Measurements from ENCODE around the gene TRAPPC14. TPM values are rescaled to one million over a fixed set of nuclear protein-coding genes. Genes with fewer than 3 reads are reported as not detected.

The TRAPPC14 gene
- total RNA-seq, 1 experiment from 2014 or later, result 19.2 TPM

DNA sequence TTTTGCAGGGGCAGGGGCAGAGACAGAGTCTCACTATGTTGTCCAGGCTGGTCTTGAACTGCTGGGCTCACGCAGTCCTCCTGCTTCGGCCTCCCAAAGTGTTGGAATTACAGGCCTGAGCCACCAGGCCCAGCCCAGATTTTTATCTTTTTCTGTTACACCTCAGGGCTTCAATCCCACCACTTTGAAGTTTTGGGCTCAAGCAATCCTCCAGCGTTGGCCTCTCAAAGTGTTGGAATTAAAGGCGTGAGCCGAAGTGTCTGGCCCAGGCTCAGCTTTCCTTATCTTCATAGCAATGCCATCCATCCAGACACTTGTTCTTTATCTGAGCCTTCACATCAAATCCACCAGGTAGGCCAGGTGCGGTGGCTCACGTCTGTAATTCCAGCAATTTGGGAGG lies 43.5 kb downstream of the TRAPPC14 start:
- CTCF ChIA-PET, result no interaction called here
- no peaks in the 10 kb centered on the region for H3K9me2 ChIP-seq (replicated peaks; ENCODE audit: low read length)
- intact Hi-C loops (cut with micrococcal nuclease), result no loop called here
- H3F3A ChIP-seq (ENCODE audit: low read length, unreplicated experiment), result no peaks in the 10 kb centered on the region
- H3K27ac ChIP-seq (ENCODE audit: low read length), result no peak overlapping the region
- H3K9ac ChIP-seq (ENCODE audit: low read length), result no peak overlapping the region
- no peak overlapping the region for H2AFZ ChIP-seq (ENCODE audit: low read length)
- H3K36me3 ChIP-seq (ENCODE audit: low read depth, low read length), result peaks cover 3% of the 10 kb centered on the region
- no TSS peak for BruUV-seq (replicated peaks)
- no peaks in the 10 kb centered on the region for H3K27me3 ChIP-seq (ENCODE audit: low read length)
- no peak for ATAC-seq
- H3K4me2 ChIP-seq (ENCODE audit: low read length), result no peak overlapping the region
- H3K4me1 ChIP-seq (ENCODE audit: insufficient read depth, low read length), result 0 out of 2 replicates have a peak, but pooled peaks cover 5% of the 10 kb centered on the region
- H3K9me3 ChIP-seq (ENCODE audit: low read length), result no peaks in the 10 kb centered on the region
- POLR2A ChIA-PET (ENCODE audit: unreplicated experiment), result no interaction called here
- no peak for DNase-seq
- no peaks in the 10 kb centered on the region for H4K20me1 ChIP-seq (ENCODE audit: low read length)
- no peak for TF ChIP-seq EZH2phosphoT487 (IDR thresholded peaks at IDR 0.05; ENCODE audit: borderline replicate concordance, low read length)
- no peak for TF ChIP-seq CTCF (conservative IDR thresholded peaks at IDR 0.05; ENCODE audit: low read depth, low read length)
- TF ChIP-seq EZH2 (IDR thresholded peaks at IDR 0.05; ENCODE audit: low read length, unreplicated experiment), result no peak
- H3K79me2 ChIP-seq (ENCODE audit: low read length), result peaks cover 11% of the 10 kb centered on the region
- H3K4me3 ChIP-seq (ENCODE audit: low read length), result no peak overlapping the region

DNA sequence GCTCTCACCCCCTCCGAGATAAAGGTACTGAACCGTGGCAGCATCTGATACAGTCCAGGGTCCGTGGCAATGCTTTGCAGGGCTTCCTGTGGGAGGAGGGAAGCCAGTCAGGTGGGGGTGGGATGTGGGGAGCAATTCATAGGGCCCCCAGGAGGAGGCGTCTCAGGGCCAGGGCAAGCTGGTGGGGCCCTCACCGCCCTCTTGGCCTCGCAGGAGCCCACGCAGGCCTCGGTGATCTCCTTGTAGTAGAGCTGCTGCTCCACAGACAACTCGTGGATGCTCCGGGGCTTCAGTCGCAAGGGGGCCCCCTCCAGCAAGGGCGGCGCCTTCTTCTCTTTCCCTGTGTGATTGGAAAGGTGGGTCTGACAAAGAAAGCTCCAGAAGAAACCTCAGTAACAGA lies 46.6 kb downstream of the TRAPPC14 start:
- ATAC-seq, result no peak
- POLR2A ChIA-PET (ENCODE audit: unreplicated experiment), result no interaction called here
- no peak overlapping the region for H3K4me2 ChIP-seq (ENCODE audit: low read length)

More for the DNA sequence above, 46.6 kb downstream of the TRAPPC14 start:
- intact Hi-C loops (cut with micrococcal nuclease), result no loop called here
- TF ChIP-seq CTCF (conservative IDR thresholded peaks at IDR 0.05; ENCODE audit: low read depth, low read length), result no peak
- no peak for TF ChIP-seq EZH2phosphoT487 (IDR thresholded peaks at IDR 0.05; ENCODE audit: borderline replicate concordance, low read length)
- no peak for TF ChIP-seq EZH2 (IDR thresholded peaks at IDR 0.05; ENCODE audit: low read length, unreplicated experiment)
- no TSS peak for BruUV-seq (replicated peaks)
- no peaks in the 10 kb centered on the region for H3K9me2 ChIP-seq (replicated peaks; ENCODE audit: low read length)
- CTCF ChIA-PET, result no interaction called here
- no peaks in the 10 kb centered on the region for H3K4me1 ChIP-seq (ENCODE audit: insufficient read depth, low read length)
- H3K27me3 ChIP-seq (ENCODE audit: low read length), result no peaks in the 10 kb centered on the region
- no peaks in the 10 kb centered on the region for H3F3A ChIP-seq (ENCODE audit: low read length, unreplicated experiment)
- H3K4me3 ChIP-seq (ENCODE audit: low read length), result no peak overlapping the region
- H3K79me2 ChIP-seq (ENCODE audit: low read length), result no peaks in the 10 kb centered on the region
- no peaks in the 10 kb centered on the region for H3K9me3 ChIP-seq (ENCODE audit: low read length)
- no peaks in the 10 kb centered on the region for H4K20me1 ChIP-seq (ENCODE audit: low read length)
- H2AFZ ChIP-seq (ENCODE audit: low read length), result no peak overlapping the region
- no peak overlapping the region for H3K27ac ChIP-seq (ENCODE audit: low read length)
- DNase-seq, result no peak
- H3K9ac ChIP-seq (ENCODE audit: low read length), result no peak overlapping the region
- H3K36me3 ChIP-seq (ENCODE audit: low read depth, low read length), result peaks cover 3% of the 10 kb centered on the region
